H1 (cell line): ENCODE measurements around the gene PTPRD. TPM values are rescaled to one million over a fixed set of nuclear protein-coding genes. Genes with fewer than 3 reads are reported as not detected.

Experiments
- BCL11A ChIP-seq, 2 experiments: IDR thresholded peaks; one replicate each; pipeline ENCODE4 v1.6.1; 2011; ENCODE audit warnings: low read depth in 2 of 2, low read length in 2 of 2, mild to moderate bottlenecking in 2 of 2
- CTCF ChIP-seq, 3 experiments: IDR thresholded peaks; 1 replicate in 2 of 3; 2 replicates in 1 of 3; pipeline versions ENCODE4 v1.5.1 to v1.6.1; 2011; ENCODE audit warnings: low read length in 3 of 3, mild to moderate bottlenecking in 3 of 3, inconsistent platforms in 2 of 3, low read depth in 1 of 3, moderate library complexity in 1 of 3; ENCODE audit not compliant: insufficient read depth in 1 of 3; ENCODE audit errors: control extremely low read depth in 1 of 3
- polyA plus RNA-seq, 7 experiments: library from polyadenylated mRNA; depleted of rRNA in 3 of 7; stranded (reverse) in 5 of 7; unstranded in 2 of 7; fragments of >200 nt in 5 of 7; fragments of 200-250 nt in 2 of 7; gene quantifications; 1 replicate in 5 of 7; 2 replicates in 1 of 7; 4 replicates in 1 of 7; pipeline versions ENCODE4 v1.2.1 to v1.2.3, GENCODE V29; 2011 to 2013; ENCODE audit warnings: missing spikeins in 2 of 7, mixed read lengths in 2 of 7
- total RNA-seq: library from RNA; stranded (reverse); fragmentation: NEBNext Ultra II Directional; extraction: Animal tissue kit (Norgen Biotek cat#: 25700); gene quantifications from 2 replicates; pipeline ENCODE4 v1.2.1, GENCODE V29; 2021

The PTPRD gene
- total and polyA plus RNA-seq, 2 of the 8 experiments (the other 6 are each of a cell fraction or from before 2014, with no cell fraction given), result 17.2 to 77.0 TPM

- TF ChIP-seq CTCF (IDR thresholded peaks at IDR 0.05; ENCODE audit: control extremely low read depth in 1 of 3, insufficient read depth in 1 of 3, low read depth in 1 of 3, low read length in 3 of 3), result no peak
- no peak for TF ChIP-seq BCL11A (IDR thresholded peaks at IDR 0.05; ENCODE audit: low read depth in 2 of 2, low read length in 2 of 2)
Observed at GRCh38 chr9:9992936-9993335, 619.9 kb downstream of the PTPRD start (continued).
